Hippocampal formation (tissue), 2 donors: ENCODE results near the gene ABCB6.
"Not testable (repeated sequence)": the region's sequence is repeated elsewhere in the genome, so short reads cannot be mapped to it uniquely, and the experiment has no call there.

ENCODE experiments used
- DNase-seq, 2 donors: peaks; one replicate each; lab custom pipeline; 2025; lab: John Stamatoyannopoulos, UW

ABCB6 gene

GRCh38 chr2:219213486-219214071, 5.2 kb downstream of the ABCB6 start:
- DNase-seq: no peak

DNA sequence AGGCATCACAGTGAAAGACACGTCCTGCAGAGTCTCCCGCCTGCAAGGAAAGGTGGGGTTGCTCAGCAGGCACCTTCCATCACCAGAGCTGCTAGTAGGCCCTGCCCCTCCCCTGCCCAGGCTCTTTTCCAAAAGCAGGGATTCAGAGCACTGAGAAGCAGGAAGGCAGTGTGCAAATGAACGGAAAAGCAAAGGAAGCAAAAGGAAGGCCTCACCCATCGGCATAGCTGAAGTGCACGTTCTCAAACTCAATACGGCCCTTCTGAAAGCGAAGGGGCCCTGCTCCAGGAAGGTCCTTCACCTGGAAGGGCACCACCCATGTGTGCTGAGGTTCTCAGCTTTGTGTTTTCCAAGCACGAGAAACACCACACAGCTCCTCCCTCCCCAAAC, 5.7 kb downstream of the ABCB6 start:
- no peak for DNase-seq

GRCh38 chr2:219210886-219211362, 7.8 kb downstream of the ABCB6 start:
- no peak for DNase-seq

DNA sequence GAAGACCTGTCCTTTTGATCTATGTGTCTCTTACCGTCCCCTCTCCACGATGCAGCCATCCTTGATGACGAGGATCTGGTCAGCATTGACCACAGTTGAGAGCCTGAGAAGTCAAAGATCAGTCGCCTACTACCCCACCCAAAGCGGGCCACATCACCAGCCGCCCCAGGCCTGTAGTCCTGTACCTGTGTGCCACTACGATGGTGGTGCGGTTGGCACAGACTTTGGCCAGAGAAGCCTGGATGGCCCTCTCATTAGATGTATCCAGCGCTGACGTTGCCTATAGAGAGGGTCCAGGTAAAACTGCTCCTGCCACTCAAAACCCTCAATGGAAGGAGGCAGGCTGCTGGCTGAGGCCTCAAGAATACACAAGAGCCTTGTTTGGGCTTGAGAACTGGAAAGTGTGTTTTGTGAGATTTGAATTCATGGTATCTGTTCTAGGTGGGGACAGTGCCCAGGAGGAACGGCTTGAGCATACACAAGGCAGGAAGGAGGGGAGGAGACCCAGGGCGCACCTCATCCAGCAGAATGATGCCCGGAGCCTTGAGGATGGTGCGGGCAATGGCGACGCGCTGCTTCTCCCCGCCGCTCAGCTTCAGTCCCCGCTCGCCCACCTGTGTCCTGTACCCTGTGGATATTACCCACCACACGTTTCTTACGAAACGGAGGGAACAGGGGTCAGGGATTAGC, 8.4 kb downstream of the ABCB6 start:
- no peak for DNase-seq

DNA sequence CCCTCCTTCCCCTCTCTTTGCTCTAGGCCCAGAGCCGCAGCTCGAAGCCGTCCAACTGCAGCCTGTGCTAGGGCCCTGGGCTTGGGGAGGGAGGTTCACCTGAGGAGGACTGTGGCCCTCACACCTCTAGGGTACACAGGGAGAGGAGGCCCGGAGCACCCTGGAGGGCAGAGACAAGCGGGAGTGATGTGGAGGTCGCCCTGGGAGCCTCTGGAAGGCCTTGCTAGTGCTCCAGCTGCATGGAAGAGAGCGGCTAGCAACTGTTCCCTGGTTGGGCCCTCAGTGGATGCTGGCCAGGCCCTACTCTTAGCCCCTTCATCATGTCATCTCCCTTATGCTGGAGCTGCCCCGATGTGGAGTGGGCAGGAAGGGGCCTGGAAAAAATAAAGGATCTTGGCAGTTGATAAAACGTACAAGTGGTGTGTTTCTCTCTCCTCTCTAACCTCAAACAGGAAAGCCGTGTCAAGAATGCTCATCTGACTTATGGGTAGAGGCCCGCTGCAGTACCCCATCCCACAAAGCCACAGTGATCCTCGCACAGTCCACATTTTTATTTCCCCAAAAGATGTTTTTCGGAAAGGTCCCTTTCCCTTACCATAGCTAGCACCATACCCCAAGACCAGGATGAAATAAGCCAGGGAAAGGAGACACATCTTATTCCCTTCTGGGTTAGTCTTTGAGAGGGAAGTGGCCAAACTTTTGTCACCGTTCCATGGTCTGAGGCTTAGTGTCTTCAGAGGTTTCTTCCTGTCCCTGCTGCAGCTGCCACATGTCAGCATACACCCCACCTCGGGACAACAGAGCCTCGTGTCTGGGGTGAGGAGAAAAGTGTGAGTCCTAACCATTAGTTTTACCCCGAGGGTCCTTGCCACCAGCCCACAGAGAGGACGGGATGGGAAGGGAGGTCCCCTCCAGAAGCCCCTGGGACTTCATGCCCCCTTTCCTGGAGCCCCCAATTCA, 9.2 kb downstream of the ABCB6 start:
- no peak for DNase-seq

- no peak for DNase-seq
Observed at GRCh38 chr2:219207884-219208740, 10.6 kb downstream of the ABCB6 start.

DNA sequence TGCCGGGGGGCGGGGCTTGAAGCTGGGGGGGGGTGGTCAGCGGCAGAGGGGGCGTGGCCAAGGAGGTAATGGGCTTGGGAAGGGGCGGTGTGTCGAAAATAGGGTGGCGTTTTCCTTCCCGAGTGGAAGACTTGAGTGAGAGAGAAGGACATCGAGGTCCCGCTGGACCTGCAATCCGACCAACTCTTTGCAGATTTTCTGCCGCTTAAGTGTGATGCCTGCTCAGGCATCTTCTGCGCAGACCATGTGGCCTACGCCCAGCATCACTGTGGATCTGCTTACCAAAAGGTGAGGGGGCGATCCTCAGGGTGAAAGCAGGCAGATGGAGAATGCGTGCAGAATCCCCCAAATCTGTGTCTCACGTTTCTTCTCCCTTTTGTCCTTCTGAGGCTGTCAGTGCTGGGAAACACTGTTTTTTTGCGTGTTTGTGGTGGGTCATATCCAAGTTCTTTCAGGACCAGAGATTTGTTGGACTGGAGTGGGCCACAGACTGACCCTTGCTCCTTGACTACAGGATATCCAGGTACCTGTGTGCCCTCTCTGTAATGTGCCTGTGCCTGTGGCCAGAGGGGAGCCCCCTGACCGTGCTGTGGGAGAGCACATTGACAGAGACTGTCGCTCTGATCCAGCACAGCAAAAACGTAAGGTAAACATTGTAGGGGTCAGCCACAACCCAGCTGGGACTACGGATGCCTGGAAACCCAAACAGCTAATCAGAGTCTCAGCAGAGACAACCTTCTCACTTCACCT, 11.4 kb downstream of the ABCB6 start:
- DNase-seq: no peak

GRCh38 chr2:219206328-219207133, 12.2 kb downstream of the ABCB6 start, which contains the start of gene ZFAND2B:
Gene ZFAND2B, plus strand, starts transcription at chr2:219206782. Its CDS starts 206 bp downstream, at chr2:219206988.
- peak; percentile 91 to 93 for DNase-seq

DNA sequence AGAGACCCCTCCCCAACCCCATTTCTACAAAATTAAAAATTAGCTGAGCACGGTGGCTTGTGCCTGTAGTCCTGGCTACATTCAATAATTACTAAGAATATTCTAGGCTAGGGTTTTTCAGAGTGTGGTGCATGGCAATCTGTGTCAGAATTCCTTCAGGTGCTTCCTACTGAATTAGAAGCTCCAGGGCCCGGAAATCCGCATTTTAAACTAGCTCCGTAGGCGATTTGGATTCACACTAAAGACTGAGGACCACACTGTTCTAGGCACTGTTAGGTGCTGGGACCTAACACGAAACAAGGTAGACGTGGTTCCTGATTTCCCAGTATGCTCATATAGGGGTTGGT, 12.8 kb downstream of the ABCB6 start:
- DNase-seq: no peak

DNA sequence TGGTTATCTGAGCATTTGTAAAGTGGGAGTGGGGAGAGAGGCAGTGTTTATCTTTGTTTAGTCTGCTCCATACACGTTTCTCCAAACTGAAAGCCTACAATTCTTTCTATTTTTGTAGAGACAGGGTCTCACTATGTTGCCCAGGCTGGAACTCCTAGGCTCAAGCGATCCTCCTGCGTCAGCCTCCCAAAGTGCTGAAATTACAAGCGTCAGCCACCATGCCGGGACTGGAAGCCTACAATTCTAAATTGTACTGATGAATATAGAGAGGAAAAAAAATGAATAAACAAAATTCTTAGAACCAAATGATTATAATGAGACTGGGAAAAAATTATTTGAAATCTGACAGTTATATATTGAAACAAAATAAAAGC, 13.6 kb downstream of the ABCB6 start:
- DNase-seq: no peak

GRCh38 chr2:219204425-219205164, 14.2 kb downstream of the ABCB6 start:
- no peak for DNase-seq

DNA sequence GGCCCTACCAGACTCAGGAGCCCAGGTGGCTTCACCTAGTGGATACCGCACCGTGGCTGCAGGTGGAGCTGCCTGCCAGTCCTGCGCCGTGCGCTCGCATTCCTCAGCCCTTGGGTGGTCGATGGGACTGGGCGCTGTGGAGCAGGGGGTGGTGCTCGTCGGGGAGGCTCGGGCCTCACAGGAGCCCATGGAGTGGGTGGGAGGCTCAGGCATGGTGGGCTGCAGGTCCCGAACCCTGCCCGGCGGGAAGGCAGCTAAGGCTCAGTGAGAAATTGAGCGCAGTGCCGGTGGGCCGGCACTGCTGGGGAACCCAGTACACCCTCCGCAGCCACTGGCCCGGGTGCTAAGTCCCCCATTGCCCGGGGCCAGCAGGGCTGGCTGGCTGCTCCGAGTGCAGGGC, 17.4 kb downstream of the ABCB6 start:
- DNase-seq: not testable (repeated sequence)

DNA sequence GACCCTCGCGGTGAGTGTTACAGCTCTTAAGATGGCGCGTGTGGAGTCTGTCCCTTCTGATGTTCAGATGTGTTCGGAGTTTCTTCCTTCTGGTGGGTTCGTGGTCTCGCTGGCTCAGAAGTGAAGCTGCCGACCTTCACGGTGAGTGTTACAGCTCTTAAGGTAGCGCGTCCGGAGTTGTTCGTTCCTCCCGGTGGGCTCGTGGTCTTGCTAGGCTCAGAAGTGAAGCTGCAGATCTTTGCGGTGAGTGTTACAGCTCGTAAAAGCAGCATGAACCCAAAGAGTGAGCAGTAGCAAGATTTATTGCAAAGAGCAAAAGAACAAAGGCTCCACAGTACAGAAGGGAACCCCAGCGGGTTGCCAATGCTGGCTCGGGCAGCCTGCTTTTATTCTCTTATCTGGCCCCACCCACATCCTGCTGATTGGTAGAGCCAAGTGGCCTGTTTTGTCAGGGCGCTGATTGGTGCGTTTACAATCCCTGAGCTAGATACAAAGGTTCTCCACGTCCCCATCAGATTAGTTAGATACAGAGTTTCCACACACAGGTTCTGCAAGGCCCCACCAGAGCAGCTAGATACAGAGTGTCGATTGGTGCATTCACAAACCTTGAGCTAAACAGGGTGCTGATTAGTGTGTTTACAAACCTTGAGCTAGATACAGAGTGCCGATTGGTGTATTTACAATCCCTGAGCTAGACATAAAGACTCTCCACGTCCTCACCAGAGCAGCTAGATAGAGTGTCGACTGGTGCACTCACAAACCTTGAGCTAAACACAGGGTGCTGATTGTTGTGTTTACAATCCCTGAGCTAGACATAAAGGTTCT, 18.0 kb downstream of the ABCB6 start:
- not testable (repeated sequence) for DNase-seq

DNA sequence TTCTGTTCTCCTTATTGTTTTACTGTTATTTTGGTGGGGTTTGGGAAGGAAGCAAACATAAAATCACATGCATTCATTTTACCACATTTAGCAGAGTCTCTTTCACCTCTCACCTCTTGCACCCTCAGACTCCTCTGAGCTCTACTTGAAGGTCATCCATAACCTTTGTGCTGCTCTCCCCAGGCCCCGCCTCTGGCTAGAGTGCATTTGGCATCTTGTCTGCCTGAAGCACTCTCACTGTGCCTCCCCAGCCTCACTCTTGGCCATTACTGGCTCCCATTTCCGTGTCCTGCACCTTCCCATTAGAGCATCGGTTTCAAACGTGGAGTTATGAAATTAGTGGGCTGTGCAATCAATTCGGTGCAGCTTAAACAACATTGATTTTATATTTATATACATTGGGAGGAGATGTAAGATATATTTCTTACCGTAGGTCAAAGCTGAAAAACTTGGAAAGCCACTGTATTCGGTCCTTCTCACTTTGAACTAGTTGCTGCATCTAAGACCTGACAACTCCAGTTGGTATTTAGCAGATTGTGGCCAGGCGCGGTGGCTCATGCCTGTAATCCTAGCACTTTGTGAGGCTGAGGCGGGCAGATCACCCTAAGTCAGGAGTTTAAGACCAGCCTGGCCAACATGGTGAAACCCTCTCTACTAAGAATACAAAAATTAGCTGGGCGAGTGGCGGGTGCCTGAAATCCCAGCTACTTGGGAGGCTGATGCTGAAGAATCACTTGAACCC, 19.1 kb downstream of the ABCB6 start:
- DNase-seq: no peak

DNA sequence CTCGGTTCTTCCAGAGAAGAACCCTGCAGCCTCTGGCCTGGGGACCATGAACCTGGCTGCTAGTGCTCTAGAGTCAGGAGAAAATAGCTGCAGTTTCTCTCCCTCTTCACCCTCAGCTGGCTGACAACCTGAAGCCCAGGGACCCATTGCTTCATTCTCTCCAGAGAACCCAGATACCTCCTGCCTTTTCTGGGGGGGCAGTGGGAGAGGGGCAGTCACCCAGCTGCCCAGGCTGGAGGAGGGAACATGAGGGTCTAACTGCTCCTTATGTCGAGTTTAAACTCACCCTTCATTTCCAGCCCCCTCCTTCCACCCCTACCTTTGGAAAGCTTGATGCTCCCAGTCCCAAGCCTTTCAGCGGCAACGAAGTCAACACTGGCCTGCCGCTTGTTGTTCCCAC, 19.8 kb downstream of the ABCB6 start:
- no peak for DNase-seq

DNA sequence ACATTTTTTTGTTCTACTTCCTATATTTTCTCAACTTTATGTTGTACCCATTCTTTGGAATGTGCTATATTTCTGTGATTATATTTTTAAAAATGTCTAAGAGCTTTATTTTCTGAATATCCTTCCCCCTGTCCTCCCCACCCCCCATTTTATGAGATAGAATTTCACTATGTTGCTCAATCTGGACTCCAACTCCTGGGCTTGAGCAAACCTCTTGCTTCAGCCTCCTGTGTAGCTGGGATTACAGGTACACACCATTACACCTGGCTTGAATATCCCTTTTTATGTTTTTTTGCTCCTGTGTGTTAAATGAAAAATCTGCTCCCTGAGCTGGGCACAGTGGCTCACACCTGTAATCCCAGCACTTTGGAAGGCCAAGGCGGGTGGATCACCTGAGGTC, 21.4 kb downstream of the ABCB6 start:
- DNase-seq: no peak

GRCh38 chr2:219186754-219187456, 31.9 kb downstream of the ABCB6 start:
- DNase-seq: no peak
